NCI-H2029 treated with DMSO at 0.1 percent for 48 hours (cell line): ENCODE measurements around the gene SNX4.

Experiments
- DNase-seq: peaks from one replicate; lab custom pipeline; 2025; lab: John Stamatoyannopoulos, UW

Gene SNX4

GRCh38 chr3:125402639-125403038 is 117.4 kb downstream of the SNX4 start:
- DNase-seq: no peak

GRCh38 chr3:125401402-125401801 is 118.6 kb downstream of the SNX4 start:
- no peak for DNase-seq

GRCh38 chr3:125398952-125399351 is 121.0 kb downstream of the SNX4 start:
- DNase-seq: no peak
